Measurements from ENCODE around the gene SETD5.

The SETD5 gene

DNA sequence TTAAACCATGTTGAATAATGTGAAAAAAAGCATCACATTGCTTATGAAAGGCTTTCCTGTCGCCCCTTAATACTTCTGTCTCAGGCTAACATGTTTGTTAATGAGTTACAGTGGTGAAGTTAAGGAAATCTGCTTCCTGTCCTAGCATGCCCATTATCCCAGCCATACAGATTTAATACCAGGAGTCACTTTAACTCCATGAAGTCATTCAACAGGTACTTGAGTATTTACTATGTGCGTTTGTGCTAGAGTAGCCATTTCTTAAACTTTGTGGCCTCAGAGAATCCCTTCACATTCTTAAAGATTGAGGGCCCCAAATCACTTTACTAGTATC lies 10.1 kb upstream of the SETD5 start:
- DNase-seq (ENCODE audit: low spot score) = no peak

DNA sequence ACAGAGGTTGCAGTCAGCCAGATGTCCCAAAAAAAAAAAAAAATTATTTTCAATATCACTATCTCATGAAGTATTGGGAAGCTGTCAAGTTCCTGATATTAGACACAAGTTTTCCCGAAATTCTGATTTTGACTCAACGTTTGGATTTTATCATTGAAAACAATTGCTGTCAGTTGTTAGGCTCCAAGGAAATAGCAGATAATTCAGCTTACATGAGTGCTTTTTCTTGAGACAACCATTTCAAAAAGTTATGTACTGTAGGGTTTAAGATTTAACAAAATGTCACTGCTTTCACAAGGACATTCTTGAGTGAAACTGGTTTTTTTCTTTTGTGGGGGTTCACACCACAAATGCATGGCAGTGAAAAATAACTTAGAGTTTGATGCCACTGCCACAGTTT lies 9.3 kb upstream of the SETD5 start:
- DNase-seq (ENCODE audit: low spot score) = no peak

DNA sequence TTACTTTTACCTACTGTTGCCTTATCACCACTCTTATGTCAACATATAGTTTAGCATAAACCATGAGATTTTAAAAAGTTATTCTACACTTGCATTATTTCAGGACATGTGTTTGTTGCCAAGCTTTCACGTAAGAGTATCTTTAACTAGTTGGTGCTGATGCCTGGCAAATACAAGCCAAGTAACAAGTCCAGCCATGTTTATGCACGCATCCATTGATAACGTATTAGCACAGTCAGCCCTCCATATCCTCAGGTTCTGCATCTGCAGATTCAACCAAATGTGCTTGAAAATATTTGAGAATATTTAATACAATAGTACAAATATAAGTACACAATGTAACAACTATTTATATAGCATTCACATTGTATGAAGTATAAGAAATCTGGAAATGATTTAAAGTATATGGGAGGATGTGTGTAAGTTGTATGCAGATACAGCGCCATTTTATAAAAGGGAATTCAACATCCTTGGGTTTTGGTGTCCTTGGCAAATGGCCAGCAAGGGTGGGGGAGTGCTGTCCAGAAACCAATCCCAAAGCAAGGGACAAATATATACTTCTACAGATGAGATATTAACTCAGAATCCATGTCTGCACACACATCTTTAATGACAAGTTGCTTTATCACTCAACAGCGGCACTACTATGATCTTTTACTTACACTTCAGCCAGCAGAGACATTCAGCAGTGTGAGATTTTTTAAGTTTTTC lies 8.7 kb upstream of the SETD5 start:
- no peak for DNase-seq (ENCODE audit: low spot score)

DNA sequence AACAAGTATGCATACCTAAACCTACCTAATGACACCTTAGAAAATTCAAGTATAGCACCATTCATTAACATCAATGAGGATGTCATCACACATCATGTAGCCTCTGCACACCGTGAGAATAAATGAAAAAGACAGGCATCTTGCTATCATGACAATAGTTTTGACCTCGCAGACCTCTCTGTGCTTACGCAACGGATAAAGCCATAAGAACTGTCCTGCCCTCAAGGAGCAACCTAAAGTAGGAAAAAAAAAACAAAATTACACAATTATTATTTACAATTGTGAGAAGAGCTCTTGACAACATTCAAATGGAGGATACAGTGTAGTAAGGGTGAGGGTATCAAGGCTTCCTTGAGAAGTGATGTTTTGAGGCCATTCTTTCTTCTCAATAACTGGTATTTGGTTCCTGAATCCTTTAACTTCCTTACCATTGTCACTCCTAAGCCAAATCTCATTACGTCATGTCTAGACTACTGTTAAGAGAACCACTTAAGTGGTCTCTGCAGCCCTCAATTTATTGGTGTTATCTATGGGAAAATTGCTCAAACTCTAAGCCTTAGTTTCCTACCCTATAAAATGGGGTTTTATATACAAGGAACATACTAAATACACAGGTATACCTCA lies 7.0 kb upstream of the SETD5 start:
- no peak for DNase-seq (ENCODE audit: low spot score)

DNA sequence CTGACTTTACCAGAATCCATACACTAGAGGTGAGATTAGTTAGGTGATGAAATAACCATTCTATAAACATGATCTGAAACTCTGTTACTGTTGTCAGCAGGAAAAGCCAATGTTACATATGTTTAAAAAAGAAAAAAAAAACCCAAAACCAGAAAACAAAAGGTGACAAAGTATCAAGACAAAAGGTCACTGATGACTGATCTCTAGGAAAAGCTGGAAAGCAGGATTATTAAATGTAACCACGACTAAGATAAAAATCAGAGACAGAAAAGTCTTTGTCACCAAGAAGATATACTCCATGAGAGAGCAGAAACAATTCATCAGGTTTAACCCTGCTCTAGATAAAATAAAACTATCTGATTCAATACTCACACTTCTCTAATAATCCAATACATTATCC lies 5.4 kb upstream of the SETD5 start:
- DNase-seq (ENCODE audit: low spot score) = no peak

DNA sequence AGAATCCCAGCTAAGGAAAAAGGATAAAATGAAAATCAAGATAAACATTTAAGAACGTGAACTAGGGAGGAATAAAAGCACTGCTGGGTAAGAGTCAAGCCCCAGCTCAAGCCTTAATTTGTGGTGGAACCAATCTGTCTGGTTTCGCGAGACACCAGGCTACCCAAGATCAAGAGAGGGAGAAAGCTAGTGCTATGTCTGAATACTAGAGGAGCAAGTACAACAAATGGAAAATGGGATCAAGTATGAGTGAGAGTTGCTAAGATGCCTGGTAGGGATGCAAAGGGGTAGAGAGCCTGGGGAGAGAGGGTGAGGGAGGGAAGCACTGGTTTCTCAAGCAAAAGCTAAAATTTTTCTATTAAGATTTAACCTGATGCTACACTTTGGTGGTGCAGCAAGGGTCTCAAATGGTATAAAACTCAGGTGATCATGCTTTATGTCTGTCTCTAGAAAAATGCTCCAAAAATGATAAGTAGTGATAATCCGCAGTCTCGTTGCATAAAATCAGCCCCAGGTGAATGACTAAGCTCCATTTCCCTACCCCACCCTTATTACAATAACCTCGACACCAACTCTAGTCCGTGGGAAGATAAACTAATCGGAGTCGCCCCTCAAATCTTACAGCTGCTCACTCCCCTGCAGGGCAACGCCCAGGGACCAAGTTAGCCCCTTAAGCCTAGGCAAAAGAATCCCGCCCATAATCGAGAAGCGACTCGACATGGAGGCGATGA lies 1.7 kb upstream of the SETD5 start:
- no peak for DNase-seq (ENCODE audit: low spot score)

DNA sequence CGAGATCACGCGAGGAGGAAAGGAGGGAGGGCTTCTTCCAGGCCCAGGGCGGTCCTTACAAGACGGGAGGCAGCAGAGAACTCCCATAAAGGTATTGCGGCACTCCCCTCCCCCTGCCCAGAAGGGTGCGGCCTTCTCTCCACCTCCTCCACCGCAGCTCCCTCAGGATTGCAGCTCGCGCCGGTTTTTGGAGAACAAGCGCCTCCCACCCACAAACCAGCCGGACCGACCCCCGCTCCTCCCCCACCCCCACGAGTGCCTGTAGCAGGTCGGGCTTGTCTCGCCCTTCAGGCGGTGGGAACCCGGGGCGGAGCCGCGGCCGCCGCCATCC lies 1.1 kb upstream of the SETD5 start:
- DNase-seq (ENCODE audit: low spot score) = peak; percentile 53

DNA sequence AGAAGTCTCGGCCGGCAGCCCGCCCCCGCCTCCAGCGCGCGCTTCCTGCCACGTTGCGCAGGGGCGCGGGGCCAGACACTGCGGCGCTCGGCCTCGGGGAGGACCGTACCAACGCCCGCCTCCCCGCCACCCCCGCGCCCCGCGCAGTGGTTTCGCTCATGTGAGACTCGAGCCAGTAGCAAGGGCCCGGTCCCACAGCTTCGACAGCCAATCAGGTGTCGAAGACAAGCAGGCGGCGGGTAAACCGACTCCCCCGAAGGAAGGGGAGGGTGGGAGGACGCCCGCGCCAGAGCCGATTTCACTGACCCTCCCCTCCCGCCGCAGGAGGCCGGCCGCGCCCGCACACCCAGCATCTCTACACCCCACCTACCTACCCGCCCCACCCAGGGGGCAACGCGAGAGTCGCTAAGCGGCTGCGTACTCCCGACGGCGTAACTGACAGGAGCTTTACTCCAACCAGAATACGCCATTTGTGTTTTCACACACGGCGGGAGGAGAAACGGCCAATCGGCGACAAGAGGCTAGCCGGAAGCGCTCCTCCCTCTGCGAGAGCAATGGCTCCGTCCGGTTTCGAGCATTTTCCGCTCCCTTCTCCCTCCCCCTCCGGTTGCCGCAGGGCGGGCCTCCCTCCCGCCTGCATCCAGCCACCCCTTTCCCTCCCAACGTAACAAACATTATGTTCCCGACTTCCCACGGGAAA lies 633 bp upstream of the SETD5 start:
- peak; percentile 71 for DNase-seq (ENCODE audit: low spot score)

DNA sequence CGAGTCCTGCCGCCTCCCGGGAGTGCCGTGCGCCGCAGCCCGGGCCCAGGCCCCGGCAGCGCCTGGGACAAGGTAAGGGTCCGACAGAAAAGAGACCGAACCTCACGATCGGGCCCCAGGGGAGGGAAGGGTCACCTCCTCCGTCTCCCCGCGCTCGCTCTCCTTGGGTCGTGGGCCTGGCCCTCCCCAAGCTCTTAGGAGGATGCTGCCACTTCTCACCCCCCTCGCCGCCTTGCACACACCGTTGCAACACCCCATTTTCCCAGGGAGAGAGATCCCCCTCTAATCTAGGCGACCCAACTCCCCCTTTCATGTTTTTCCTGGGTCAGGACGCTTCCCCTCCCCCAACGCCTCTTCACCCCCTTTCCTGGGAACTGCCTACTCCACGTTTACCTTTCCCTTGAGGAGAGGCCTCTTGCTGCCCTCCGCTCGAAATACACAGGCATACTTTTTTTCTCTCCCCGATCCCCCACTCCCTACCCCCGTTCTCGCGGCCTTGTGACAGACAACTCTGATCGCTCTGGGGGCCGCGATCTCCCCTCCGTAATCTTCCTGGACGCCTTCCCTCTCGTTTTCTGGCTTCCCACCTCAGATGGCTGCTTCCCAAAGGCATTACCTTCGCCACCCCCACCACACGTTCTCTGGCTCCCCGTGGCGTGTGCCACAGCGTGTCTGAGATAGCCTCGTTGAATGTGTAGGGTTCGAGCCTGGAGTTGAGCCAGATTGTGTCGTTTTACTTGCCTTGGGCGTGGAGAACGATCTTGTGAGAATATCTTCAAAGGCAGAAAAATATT lies 688 bp downstream of the SETD5 start:
- DNase-seq (ENCODE audit: low spot score) = no peak

DNA sequence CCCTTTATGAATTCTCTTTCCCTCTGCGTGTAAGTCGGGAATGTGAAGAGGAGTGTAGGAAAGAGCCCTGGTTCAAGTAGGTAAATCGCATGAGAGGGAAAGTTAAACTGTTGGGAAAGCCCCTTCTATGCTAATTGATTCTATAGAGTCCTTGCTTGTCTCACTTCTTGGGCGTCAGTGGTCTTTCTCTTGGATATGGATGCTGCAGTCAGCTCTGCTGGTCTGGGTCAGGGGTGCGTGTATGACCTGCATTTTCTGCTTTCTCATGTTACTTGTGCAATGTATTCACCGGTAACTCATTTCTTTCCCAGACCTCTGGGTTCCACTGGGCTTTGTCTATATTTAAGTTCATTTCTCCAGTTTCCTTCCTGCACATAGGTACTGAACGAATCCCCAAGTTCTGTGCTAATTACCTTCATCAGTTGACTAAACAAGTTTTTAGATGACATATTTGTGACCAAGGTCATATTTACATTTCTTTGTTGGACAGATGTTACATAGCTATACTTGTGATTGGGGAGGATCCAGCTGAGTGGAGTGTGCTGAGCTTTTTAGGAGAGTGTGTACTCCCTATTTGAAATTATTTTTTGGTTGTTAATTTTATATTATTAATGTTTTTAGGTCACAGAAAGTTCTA lies 1.4 kb downstream of the SETD5 start:
- DNase-seq (ENCODE audit: low spot score) = no peak

DNA sequence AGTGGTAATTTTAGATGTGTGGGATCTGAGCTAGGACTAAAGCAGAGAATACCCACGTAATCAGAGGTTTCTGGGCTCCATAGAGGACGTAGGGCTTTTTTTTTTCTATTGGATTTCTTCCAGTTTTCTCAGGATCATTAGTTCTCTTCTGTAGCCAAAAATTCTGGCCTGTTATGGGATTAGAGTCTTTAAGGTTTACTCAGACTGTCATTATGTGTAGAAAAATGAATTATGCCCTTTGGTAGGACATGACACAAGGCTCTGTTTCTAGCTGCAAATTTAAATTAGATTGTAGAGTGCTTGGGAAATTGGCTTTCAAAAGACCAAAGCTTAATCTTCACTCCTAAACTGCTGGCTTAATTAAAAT lies 1.9 kb downstream of the SETD5 start:
- no peak for DNase-seq (ENCODE audit: low spot score)

DNA sequence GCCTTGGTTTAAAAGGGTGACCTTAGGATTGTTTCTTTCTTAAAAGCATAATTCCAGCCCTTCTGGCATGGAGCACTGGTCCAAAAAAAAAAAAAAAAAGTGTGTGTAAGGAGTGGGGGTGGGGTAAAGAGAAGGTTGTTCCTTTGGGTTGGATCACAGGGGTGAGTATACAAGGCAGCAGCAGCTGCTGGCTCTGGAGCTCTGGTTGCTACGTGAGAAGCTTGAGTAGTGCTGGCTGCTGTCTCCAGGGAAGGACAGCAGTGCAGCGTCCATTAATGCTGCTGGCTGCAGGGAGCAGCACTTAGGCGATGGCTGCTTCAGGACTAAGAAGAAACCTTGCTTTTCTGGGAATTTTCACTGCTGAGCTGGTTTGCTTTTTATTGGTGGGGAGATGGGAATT lies 2.3 kb downstream of the SETD5 start:
- peak; percentile 40 for DNase-seq (ENCODE audit: low spot score)

DNA sequence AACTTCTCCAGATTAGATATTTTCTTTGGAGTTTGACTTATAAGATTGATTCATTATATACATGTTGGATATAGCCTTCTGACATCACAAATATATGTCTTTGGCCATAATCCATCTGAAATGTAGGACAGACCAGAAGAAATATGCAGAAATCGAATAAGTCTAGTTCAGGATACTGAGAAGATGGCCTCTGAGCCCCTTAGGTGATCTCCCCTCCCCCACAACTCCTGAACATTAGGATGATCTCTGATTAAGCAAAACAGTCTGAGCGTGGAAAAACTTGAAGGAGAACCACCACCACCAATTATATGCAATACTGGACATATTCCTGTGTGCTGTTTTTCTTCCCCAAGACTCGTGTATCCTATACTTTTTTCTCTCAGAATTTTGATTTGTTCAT lies 3.2 kb downstream of the SETD5 start:
- no peak for DNase-seq (ENCODE audit: low spot score)

DNA sequence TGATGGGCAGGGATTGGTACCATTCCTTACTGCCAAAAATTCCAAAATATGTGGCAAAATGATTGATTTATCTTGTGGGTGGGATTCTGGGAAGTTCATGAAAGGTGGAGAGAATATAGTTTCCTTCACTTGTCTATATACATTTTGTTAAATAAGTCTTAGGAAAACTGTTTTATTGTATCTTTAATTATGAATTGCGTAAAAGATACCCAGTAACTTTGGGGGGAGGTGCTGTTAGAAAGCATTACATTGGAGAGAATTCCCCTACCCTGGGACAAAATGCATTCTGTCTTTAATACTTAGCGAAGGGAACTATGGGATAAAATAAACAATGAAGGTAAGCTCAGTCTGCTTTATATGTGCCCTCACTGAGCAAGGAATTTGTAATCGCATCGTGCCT lies 4.6 kb downstream of the SETD5 start:
- DNase-seq (ENCODE audit: low spot score) = no peak

DNA sequence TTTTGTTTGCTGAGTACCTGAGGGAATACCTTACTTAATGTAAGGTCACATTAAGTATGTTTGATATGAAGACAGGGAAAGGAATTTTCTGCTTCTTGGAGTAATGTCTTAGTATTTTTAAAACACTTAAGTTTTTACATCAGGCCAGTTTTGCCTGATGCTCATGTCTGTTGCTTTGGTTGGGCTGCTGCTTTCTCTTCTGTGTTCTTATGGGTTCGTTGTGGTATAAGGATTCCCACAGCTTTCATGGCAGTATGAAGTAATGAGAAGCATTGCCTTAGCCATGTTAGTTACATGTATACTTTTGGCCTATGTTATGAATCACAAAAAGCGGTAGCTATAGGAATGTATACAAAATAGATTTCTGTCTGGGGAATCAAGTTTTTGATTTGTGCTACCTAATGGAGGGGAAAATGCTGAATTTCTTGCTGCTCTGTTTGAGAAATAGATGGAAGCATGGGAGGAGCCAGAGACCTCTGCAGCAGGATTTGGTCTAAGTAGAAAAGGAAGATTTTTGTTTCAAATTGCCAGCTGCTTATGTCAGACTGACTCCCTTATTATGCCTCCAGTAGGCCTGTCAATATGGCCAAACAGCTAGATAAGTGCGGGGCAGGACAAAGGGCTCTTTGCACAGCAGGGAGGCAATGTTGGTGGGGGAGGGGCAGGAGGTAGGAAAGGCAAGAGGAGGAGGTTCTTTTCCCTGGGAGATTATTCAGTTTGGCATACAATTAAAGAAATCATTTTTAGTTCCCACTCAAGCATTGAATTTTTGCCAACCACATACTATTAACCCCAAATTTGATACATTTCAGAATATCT lies 5.2 kb downstream of the SETD5 start:
- peak; percentile 64 for DNase-seq (ENCODE audit: low spot score)

DNA sequence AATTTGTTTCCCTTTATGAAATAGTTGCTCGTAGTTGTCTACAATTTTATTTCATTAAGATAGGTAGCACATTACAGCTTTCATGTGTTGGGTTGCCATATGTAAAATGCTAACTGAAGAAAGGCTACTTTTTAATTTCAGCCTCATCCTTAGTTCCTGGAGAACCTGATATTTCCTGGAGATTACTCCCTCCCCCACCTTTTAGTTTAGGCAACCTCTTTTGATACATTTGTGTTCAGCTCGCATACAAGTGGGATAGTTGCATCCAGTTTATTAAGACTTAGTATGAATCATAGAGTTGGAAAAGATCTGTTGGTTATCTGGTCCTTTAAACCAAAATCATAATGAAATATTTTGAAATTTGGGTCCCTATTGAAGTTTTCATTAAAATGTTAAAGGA lies 6.0 kb downstream of the SETD5 start:
- DNase-seq (ENCODE audit: low spot score) = no peak

DNA sequence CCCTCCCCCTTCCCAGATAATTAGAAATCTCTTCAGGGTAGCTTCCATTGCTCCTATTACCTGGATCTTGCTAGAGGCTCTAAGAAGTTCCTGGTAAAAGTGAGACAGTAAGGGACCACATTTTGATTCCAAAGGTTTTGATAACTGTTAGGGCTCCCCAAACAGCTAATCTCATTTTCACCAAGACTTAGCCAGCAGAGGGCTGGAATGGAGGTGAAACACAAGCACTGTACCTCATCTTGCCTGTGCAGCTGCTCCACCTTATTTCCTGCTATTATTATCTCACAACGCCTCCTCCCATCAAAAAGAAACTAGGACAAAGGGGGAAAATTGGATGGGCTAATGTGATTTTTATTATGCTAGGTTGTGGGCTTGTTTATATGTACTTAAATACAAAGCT lies 7.3 kb downstream of the SETD5 start:
- DNase-seq (ENCODE audit: low spot score) = no peak

DNA sequence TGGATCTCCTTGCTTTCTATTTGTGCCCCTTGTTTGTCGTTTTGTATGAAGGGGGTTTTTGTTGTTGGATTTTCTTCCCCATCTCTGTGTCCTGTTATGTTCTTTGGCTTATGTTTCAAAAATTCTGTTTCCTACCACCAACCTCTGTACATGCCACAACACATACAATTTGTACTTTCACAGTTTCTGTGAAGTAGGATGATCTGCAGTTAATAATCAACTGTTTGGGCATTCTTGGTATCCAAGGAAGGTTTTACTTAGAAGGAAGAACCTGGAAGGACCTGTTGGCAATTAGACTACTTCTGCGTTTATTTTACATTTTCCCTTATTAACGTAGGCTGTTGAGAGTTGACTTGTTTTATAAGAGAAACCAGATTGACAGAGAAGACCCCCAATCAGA lies 8.3 kb downstream of the SETD5 start:
- no peak for DNase-seq (ENCODE audit: low spot score)

DNA sequence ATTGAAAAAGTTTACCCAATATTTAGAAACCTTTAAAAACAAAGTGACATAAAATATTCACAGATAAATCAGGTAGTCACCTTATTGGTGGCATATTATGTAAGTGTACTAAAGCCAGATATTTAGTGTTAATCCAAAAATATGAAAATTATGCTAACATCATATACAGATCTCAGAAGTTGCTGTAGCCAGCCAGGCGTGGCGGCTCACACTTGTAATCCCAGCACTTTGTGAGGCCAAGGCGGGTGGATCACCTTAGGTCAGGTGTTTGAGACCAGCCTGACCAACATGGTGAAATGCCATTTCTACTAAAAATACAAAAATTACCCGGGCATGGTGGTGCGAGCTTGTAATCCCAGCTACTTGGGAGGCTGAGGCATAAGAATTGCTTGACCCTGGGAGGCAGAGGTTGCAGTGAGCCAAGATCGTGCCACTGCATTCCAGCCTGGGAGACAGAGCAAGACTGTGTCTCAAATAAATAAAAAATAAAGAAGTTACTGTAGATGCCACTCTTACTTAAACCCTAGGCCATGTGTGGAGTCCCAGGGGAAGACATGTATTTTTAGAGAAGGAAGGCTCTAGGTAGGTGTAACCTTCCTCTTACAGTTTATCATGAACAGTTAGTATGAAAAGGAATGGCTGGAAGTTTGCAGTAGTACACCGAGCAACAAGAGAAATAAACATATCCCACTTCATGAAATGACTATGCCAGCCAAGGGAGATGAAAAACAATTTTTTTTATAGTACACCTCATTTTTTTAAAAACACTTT lies 9.6 kb downstream of the SETD5 start:
- no peak for DNase-seq (ENCODE audit: low spot score)

DNA sequence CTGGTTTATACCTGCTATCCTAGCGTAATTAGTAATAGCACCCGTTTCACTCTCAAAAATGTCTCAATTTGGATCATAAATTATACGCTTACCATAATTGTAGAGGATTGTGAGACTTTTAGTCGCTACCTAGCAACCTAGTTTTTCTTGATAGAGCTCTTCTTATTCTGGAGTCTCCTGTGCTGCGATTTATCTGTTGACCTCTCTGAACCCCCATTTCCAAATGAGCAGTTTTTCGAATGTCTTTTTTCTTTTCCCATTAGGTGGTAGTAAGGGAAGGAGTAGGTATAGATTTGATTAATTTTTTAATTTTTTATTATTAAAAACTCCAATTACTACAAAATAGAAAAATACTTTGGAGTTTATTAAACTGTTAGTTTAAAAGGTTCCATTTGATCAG lies 10.6 kb downstream of the SETD5 start:
- no peak for DNase-seq (ENCODE audit: low spot score)
